Stomach (tissue), 4 donors: ENCODE data around the gene SLC39A1.

Experiments used
- POLR2A ChIP-seq, 4 donors: fragments of 450-650 bp; IDR thresholded peaks; one replicate each; pipeline ENCODE4 v1.6.1; 2016; ENCODE audit warnings: antibody characterized with exemption in 4 of 4, control low read depth in 2 of 4, mild to moderate bottlenecking in 1 of 4, moderate library complexity in 1 of 4
- POLR2AphosphoS5 ChIP-seq, 3 donors: sonication (generic); formaldehyde crosslinking; IDR thresholded peaks; one replicate each; pipeline ENCODE4 v1.6.1; 2016; ENCODE audit warnings: antibody characterized with exemption in 3 of 3

DNA sequence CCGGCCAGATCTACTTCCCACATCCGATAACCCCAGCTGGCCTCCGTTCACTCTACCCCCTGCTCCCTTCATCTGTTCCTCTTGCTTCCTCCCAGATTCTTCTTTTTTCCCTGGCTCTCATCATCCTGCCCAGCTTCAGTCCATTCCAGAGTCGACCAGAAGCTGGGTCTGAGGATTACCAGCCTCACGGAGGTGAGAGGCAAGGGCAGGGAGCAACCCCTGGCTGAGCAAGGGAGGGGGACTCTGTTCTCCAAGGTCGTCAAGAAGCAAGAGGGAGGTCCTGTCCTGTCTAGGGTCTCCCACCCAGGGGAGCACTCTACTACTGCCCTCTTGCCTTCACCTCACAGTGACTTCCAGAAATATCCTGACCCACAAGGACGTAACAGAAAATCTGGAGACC is 10.2 kb upstream of the SLC39A1 start:
- TF ChIP-seq POLR2A (IDR thresholded peaks at IDR 0.05) (no peak), POLR2AphosphoS5 (IDR thresholded peaks at IDR 0.05) (no peak)
